Activated T-cell treated with anti-CD3 and anti-CD28 coated beads, Interleukin-2, amount 50 U/mL, for 4 hours (primary cell): ENCODE results near the gene KCTD15. TPM values are rescaled to one million over a fixed set of nuclear protein-coding genes. Genes with fewer than 3 reads are reported as not detected.

Source experiments
- ATAC-seq, 2 donors: fragments of 200-7000 bp; cut with Tn5 transposase; one replicate each; pipeline ENCODE4 v1.10.0; 2021
- DNase-seq: peaks from one replicate; pipeline ENCODE4 v3.0.0-alpha.2; 2020
- H3K27me3 Mint-ChIP-seq: one replicate; pipeline ENCODE4 v1.8.0; 2021; ENCODE audit warnings: low read depth, mixed read lengths
- H3K36me3 Mint-ChIP-seq: one replicate; pipeline ENCODE4 v1.8.0; 2022; ENCODE audit warnings: mixed read lengths; ENCODE audit not compliant: insufficient read depth
- H3K4me1 Mint-ChIP-seq: one replicate; pipeline ENCODE4 v1.8.0; 2021; ENCODE audit warnings: low read depth, mixed read lengths
- H3K4me3 Mint-ChIP-seq: one replicate; pipeline ENCODE4 v1.8.0; 2021; ENCODE audit warnings: mild to moderate bottlenecking, moderate library complexity, mixed read lengths
- H3K9me3 Mint-ChIP-seq: one replicate; pipeline ENCODE4 v1.8.0; 2021; ENCODE audit warnings: mixed read lengths
- total RNA-seq, 3 donors: library from RNA; stranded (reverse); gene quantifications; one replicate each; pipeline ENCODE4 v1.2.1, GENCODE V29; 2021

The KCTD15 gene
- total RNA-seq, 3 donors from 2014 or later, result 8.0 to 19.8 (median 11.8) TPM

DNA sequence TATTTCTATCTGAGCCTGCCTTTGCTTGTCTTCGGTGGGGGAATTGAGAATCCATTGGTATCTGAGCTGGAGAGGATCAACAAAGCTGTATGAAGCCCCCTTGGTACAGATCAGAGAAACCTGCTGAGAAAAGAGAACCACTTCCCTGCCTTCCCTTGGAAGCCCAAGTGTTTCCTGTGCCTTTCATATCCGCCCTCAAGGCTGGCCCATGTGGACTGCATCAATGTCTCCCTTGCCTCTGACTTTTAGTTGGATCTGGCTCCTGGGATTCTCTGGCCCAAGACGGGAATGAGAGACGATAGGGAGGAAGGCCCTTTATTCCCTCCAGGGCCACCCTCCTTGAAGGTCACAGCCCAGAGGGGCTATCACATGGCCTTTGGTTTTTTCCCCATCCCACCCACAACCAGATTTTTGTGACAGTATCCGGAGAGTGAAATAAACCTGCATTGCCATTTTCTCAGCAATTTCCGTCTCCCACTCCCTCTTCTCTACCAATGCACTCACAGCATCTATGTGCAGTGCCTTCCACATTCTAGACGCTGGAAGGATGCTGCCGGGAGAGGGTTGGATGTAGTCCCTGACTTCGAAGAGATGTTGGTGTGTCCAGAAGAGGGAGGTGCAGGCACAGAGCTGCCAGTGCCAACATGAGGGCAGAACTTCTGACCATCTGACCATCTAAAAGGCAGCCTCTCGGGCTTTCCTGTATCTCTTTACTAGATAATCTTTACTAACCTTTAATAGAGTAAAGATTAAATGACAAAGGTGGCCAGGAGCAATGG lies 63.8 kb downstream of the KCTD15 start:
- H3K27me3 Mint-ChIP-seq, result no peaks in the 10 kb centered on the region
- no peak for ATAC-seq

DNA sequence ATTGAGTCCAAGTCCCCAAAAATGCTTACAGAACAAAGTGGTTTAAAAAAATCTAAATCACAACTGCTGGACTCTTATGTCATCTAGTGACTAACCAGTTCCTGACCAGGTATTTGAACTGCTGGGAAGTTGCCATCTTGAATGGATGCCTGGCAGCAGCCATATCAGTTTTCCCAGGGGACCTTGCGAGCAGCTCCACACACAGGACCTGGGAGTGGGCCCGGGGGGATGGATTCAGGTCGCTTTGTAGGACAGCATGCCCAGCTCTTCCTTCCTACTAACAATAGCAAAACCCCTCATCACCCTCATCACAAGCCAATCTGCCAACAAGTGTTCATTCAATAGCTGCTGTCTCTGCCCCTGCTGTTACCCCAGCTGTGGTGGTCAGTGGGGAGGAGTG lies 65.3 kb downstream of the KCTD15 start:
- H3K27me3 Mint-ChIP-seq, result peaks cover 4% of the 10 kb centered on the region
- H3K36me3 Mint-ChIP-seq, result no peaks in the 10 kb centered on the region
- no peak overlapping the region for H3K4me3 Mint-ChIP-seq
- DNase-seq, result no peak
- no peak for ATAC-seq
- H3K9me3 Mint-ChIP-seq, result no peaks in the 10 kb centered on the region
- H3K4me1 Mint-ChIP-seq, result no peaks in the 10 kb centered on the region

More for the DNA sequence above, 63.8 kb downstream of the KCTD15 start:
- Mint-ChIP-seq H3K4me3 (no peak overlapping the region), H3K4me1 (no peaks in the 10 kb centered on the region), H3K9me3 (no peaks in the 10 kb centered on the region), H3K36me3 (no peaks in the 10 kb centered on the region)
- no peak for DNase-seq

DNA sequence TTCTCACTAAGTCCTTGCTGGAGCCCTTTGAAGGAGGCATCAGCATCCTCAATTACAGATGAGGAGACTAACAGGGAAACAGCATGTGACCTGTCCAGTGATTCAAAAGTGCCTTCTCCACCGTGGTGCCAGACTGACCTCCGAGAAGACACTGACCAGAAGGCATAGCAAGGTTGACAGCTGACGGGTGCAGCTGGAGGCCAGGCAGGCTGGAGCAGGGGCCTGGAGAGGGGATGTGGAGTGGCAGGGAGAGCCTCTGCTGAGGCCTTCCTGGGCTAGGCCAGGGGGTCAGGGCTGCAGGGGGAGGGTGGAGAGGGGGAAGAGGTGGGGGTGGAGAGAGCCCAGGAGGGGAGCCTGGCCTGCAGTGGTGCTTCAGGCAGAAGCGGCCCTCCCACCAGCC lies 66.3 kb downstream of the KCTD15 start:
- no peak overlapping the region for H3K4me3 Mint-ChIP-seq
- H3K4me1 Mint-ChIP-seq, result no peaks in the 10 kb centered on the region
- H3K9me3 Mint-ChIP-seq, result no peaks in the 10 kb centered on the region
- no peak for ATAC-seq
- peaks cover 8% of the 10 kb centered on the region for H3K27me3 Mint-ChIP-seq
- DNase-seq, result no peak
- no peaks in the 10 kb centered on the region for H3K36me3 Mint-ChIP-seq

DNA sequence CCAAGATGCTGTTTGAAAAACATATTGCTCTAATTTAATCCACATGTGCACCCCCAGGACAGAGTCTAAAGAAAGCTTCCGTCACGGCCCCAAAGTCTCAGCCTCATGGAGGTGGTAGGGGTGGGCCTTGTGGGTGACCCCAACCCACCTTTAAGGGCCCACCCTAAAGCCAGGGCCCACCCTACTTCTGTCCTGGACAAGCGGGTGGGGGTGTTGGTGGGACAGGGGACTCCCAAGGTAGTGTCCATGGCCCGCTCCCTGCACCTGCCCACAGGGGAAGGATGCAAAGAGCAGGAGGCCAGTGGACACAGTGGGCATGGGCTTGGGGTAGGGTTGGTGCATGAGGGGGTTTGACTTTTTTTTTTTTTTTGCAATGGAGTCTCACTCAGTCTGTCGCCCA lies 66.8 kb downstream of the KCTD15 start:
- no peaks in the 10 kb centered on the region for H3K9me3 Mint-ChIP-seq
- DNase-seq (no peak), ATAC-seq (no peak)
- peaks cover 12% of the 10 kb centered on the region for H3K27me3 Mint-ChIP-seq
- H3K4me1 Mint-ChIP-seq, result no peaks in the 10 kb centered on the region
- no peaks in the 10 kb centered on the region for H3K36me3 Mint-ChIP-seq
- H3K4me3 Mint-ChIP-seq, result no peak overlapping the region

DNA sequence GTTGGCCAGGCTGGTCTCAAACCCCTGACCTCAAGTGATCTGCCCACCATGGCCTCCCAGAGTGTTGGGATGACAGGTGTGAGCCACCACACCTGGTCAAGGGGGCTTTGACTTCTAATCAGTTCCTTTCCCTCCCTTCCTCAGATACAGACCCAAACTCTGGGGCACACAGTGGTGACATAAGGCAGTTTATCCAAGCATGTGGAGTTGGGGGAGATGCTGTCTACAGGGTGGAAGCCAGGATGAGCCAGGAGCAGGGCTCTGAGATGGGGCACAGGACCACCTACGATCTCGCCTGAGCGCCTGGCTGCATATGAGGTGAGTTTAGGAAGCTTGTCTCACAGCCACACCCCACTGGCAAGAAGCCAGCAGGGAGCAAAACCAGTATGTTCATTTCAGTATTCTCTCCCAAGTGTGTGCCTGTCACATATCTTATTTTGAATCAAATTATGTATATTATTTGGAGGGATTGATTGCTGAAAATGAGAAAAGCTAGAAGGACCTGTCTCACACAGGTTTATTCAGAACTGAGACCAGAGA lies 67.7 kb downstream of the KCTD15 start:
- H3K36me3 Mint-ChIP-seq, result no peaks in the 10 kb centered on the region
- DNase-seq (no peak), ATAC-seq (no peak)
- H3K9me3 Mint-ChIP-seq, result no peaks in the 10 kb centered on the region
- H3K27me3 Mint-ChIP-seq, result peaks cover 20% of the 10 kb centered on the region
- no peak overlapping the region for H3K4me3 Mint-ChIP-seq
- no peaks in the 10 kb centered on the region for H3K4me1 Mint-ChIP-seq

DNA sequence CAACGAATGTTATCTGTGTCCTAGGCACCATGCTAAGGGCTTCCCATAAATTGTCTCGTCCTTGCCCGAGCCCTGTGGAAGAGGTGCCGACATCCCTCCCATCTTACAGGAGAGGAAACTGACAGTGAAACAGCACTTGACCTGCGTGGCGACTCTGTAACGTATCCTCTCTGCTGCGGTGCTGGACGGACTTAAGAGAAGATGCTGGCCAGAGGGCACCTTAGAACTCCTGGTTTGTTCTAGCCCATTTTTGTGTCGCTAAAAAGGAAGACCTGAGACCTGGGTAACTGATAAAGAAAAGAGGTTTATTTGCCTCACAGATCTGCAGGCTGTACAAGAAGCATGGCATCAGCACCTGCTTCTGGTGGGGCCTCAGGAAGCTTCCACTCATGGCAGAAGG lies 68.6 kb downstream of the KCTD15 start:
- H3K36me3 Mint-ChIP-seq, result no peaks in the 10 kb centered on the region
- ATAC-seq (no peak), DNase-seq (no peak)
- no peaks in the 10 kb centered on the region for H3K9me3 Mint-ChIP-seq
- H3K4me3 Mint-ChIP-seq, result no peak overlapping the region
- peaks cover 20% of the 10 kb centered on the region for H3K27me3 Mint-ChIP-seq
- H3K4me1 Mint-ChIP-seq, result no peaks in the 10 kb centered on the region

Other genes starting within 250 kb of the KCTD15 start
- gene CHST8, start 174.9 kb upstream of the KCTD15 start, total RNA-seq, result not detected